Testis (tissue), 3 donors: Measurements from ENCODE around the gene ANKRD52. TPM values are rescaled to one million over a fixed set of nuclear protein-coding genes. Genes with fewer than 3 reads are reported as not detected.

Experiments used
- DNase-seq: peaks from one replicate; pipeline ENCODE4 v3.0.0-alpha.2; 2019
- H3K27ac ChIP-seq, 2 donors: fragments of 200-600 bp; sonication (generic); one replicate each; pipeline ENCODE4 v1.5.1; 2019
- H3K27me3 ChIP-seq: fragments of 200-600 bp; sonication (generic); one replicate; pipeline ENCODE4 v1.5.1; 2019
- H3K36me3 ChIP-seq: fragments of 200-600 bp; sonication (generic); one replicate; pipeline ENCODE4 v1.5.1; 2017; ENCODE audit warnings: low read depth; ENCODE audit errors: missing control alignments
- H3K4me1 ChIP-seq: fragments of 200-600 bp; sonication (generic); one replicate; pipeline ENCODE4 v1.5.1; 2019
- H3K4me3 ChIP-seq, 2 donors: fragments of 200-600 bp; sonication (generic); one replicate each; pipeline ENCODE4 v1.5.1; 2017 to 2019
- H3K9me3 ChIP-seq: fragments of 200-600 bp; sonication (generic); one replicate; pipeline ENCODE4 v1.5.1; 2017
- POLR2A ChIP-seq: fragments of 450-650 bp; IDR thresholded peaks from one replicate; pipeline ENCODE4 v1.6.1; 2017; ENCODE audit warnings: antibody characterized with exemption, mild to moderate bottlenecking, moderate library complexity
- WGBS, 2 donors: methylation state at CpG; one replicate each; pipeline ENCODE4 v1.1.5; 2018; 5-methylcytosine and 5-hydroxymethylcytosine counted together
- intact Hi-C: fragments of 100-400 bp; cut with DNase I; formaldehyde crosslinking; loops from one replicate; pipeline ENCODE4 v1.15.1; 2023; ENCODE audit warnings: low total_unique reads
- polyA plus RNA-seq: library from polyadenylated mRNA; stranded (reverse); fragments of 350-450 nt; fragmentation: Illumina TruSeq; extraction: RNeasy Lipid Tissue Mini Kit (QIAGEN cat#74804); gene quantifications from one replicate; pipeline ENCODE4 v1.2.3, GENCODE V29; 2014; ENCODE audit warnings: low read depth, low replicate concordance; ENCODE audit not compliant: insufficient read depth
- total RNA-seq, 2 donors: library from RNA; depleted of rRNA; stranded (reverse); fragments of >200 nt; gene quantifications; one replicate each; pipeline ENCODE4 v1.2.3, GENCODE V29; 2016
- TF ChIP-seq, protein P1 (sequence below), 3 experiments: fragments of 450-650 bp in 2 of 3; fragments of 200-600 bp in 1 of 3; sonication (generic) in 1 of 3; IDR thresholded peaks; one replicate each; pipeline ENCODE4 v1.5.1; 2016 to 2019; ENCODE audit warnings: antibody characterized with exemption in 3 of 3, mild to moderate bottlenecking in 2 of 3, moderate library complexity in 1 of 3

ANKRD52 gene
- total and polyA plus RNA-seq, 3 donors from 2014 or later: 20.1 to 32.3 (median 26.8) TPM

GRCh38 chr12:56221757-56222530 lies 36.2 kb downstream of the ANKRD52 start, which contains the start of gene RNF41:
Gene RNF41, minus strand, starts transcription at chr12:56221922. Its CDS starts 7,875 bp downstream, at chr12:56214047.
- TF ChIP-seq, protein P1, sequence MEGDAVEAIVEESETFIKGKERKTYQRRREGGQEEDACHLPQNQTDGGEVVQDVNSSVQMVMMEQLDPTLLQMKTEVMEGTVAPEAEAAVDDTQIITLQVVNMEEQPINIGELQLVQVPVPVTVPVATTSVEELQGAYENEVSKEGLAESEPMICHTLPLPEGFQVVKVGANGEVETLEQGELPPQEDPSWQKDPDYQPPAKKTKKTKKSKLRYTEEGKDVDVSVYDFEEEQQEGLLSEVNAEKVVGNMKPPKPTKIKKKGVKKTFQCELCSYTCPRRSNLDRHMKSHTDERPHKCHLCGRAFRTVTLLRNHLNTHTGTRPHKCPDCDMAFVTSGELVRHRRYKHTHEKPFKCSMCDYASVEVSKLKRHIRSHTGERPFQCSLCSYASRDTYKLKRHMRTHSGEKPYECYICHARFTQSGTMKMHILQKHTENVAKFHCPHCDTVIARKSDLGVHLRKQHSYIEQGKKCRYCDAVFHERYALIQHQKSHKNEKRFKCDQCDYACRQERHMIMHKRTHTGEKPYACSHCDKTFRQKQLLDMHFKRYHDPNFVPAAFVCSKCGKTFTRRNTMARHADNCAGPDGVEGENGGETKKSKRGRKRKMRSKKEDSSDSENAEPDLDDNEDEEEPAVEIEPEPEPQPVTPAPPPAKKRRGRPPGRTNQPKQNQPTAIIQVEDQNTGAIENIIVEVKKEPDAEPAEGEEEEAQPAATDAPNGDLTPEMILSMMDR (IDR thresholded peaks at IDR 0.05): peak in 1 of 3 experiments; percentile 14
- TF ChIP-seq POLR2A: peak; percentile 93
- Histone ChIP-seq H3K27ac (peak within 1 kb of the TSS; percentile 89 to 98), H3K4me3 (peak within 1 kb of the TSS; percentile 65 to 95), H3K27me3 (no peaks in the 10 kb centered on the region), H3K9me3 (no peaks in the 10 kb centered on the region), H3K36me3 (no peaks in the 10 kb centered on the region), H3K4me1 (peaks cover 37% of the 10 kb centered on the region)
- 0 to 1% methylated on average over 25 to 42 of the region's 42 CpGs for WGBS, 2 donors
- intact Hi-C loops: no loop called here
- peak; percentile 98 for DNase-seq

DNA sequence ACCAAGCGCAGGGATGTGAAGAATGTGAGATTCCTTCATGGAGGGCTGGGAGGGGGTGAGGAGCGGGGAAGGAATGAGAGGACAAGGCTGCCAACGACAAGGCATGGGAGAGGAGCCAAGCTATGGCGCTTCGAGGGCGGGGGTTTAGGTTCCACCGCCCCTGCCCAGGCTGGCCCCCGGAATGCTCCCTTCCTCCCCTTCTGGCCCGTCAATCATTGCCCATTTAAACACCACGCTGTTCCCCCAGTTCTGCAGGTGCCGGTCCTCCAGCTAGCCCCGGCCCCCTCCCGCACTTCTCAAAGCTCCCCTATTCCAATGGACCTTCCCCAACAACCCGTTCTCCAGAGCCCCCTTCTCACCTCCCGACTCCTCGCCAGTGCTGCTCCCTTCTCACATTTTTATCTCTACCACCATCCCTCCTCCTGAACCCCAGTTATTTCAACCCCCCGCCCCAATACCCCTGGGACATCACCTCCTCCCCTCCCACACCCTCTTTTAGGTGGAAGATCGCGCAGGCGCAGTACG lies 36.9 kb downstream of the ANKRD52 start:
- TF ChIP-seq, protein P1 (IDR thresholded peaks at IDR 0.05): no peak
- no peak for TF ChIP-seq POLR2A
- Histone ChIP-seq H3K4me1 (peaks cover 37% of the 10 kb centered on the region), H3K27ac (peak overlapping the region; percentile 89 to 98), H3K36me3 (no peaks in the 10 kb centered on the region), H3K4me3 (peak overlapping the region; percentile 65 to 95), H3K9me3 (no peaks in the 10 kb centered on the region), H3K27me3 (no peaks in the 10 kb centered on the region)
- intact Hi-C loops: no loop called here
- peak; percentile 56 for DNase-seq
- WGBS, 2 donors: 1% methylated on average over 12 to 21 of the region's 21 CpGs

DNA sequence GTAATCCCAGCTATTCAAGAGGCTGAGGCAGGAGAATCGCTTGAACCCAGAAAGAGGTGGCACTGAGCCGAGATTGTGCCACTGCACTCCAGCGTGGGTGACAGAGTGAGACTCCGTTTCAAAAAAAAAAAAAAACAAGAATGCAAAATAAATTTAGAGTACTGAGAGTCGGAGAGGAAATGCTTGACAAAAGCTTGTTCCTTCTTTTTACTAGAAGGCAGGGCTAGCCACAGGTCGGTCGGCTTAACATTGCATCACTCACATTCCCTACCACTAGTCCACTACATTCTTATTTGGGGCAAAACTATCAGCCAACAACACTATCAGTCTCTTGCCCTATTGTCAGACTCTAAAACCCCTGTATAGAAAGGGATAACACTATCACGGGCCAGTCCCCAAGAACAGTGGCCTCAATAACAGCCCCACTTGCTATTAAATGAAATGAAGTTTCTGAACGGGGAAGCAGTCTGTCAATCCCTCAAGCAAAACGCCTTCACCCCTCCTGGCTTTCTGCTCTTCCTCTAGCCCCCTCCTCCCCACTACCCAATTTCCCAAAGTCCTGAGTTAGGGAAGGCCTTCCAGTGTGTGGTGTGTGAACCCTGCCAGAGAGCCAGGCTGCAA lies 37.5 kb downstream of the ANKRD52 start:
- Histone ChIP-seq H3K9me3 (no peaks in the 10 kb centered on the region), H3K27me3 (no peaks in the 10 kb centered on the region), H3K4me3 (peak overlapping the region; percentile 65 to 95), H3K4me1 (peaks cover 37% of the 10 kb centered on the region), H3K27ac (peak overlapping the region; percentile 89 to 98), H3K36me3 (no peaks in the 10 kb centered on the region)
- 2 to 10% methylated on average over 10 of the region's 10 CpGs for WGBS, 2 donors
- no peak for DNase-seq
- intact Hi-C loops: no loop called here
- TF ChIP-seq POLR2A: no peak
- TF ChIP-seq, protein P1 (IDR thresholded peaks at IDR 0.05): no peak

- peak overlapping the region in 1 of 2 donors; percentile 89 for H3K27ac ChIP-seq
- TF ChIP-seq, protein P1 (IDR thresholded peaks at IDR 0.05): no peak
- no peak for TF ChIP-seq POLR2A
- no peaks in the 10 kb centered on the region for H3K27me3 ChIP-seq
- H3K36me3 ChIP-seq: no peaks in the 10 kb centered on the region
- H3K4me1 ChIP-seq: peaks cover 31% of the 10 kb centered on the region
- H3K4me3 ChIP-seq: no peak overlapping the region
- intact Hi-C loops: no loop called here
- no peak for DNase-seq
- WGBS, 2 donors: 90% methylated on average over 9 of the region's 9 CpGs
- no peaks in the 10 kb centered on the region for H3K9me3 ChIP-seq
These were observed 38.3 kb downstream of the ANKRD52 start for GRCh38 chr12:56219840-56220239.
